ENCODE results near the gene AADACL4. TPM values are rescaled to one million over a fixed set of nuclear protein-coding genes. Genes with fewer than 3 reads are reported as not detected.
"Not testable (repeated sequence)": the region's sequence is repeated elsewhere in the genome, so short reads cannot be mapped to it uniquely, and the experiment has no call there.

The AADACL4 gene
- total and polyA plus RNA-seq, 8 donors: not detected

DNA sequence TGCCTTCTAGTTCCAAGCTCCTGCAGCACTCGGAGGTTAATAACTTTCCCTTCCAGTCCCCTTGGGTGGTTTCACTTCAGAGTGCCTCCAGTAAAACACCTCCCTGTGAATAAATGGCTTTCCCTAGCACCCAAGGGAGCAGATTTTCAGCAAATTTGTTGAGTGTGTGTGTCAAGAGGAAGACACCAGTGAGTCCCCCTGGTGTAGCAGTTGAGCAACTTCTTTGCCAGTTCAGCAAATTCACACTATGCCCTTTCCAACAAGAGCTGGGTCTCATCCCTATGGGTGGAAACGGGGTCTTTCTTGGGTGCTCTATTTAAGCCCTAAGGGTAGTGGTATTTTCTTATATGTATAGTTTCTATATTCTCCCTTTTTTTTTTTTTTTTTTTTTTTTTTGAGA, 806 bp upstream of the AADACL4 start:
- H3K27ac ChIP-seq: no peak overlapping the region
- WGBS, 2 donors: 84 to 90% methylated on average over 2 of the region's 2 CpGs
- TF ChIP-seq, protein P1, sequence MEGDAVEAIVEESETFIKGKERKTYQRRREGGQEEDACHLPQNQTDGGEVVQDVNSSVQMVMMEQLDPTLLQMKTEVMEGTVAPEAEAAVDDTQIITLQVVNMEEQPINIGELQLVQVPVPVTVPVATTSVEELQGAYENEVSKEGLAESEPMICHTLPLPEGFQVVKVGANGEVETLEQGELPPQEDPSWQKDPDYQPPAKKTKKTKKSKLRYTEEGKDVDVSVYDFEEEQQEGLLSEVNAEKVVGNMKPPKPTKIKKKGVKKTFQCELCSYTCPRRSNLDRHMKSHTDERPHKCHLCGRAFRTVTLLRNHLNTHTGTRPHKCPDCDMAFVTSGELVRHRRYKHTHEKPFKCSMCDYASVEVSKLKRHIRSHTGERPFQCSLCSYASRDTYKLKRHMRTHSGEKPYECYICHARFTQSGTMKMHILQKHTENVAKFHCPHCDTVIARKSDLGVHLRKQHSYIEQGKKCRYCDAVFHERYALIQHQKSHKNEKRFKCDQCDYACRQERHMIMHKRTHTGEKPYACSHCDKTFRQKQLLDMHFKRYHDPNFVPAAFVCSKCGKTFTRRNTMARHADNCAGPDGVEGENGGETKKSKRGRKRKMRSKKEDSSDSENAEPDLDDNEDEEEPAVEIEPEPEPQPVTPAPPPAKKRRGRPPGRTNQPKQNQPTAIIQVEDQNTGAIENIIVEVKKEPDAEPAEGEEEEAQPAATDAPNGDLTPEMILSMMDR (IDR thresholded peaks at IDR 0.05): no peak
- H3K9me3 ChIP-seq: no peaks in the 10 kb centered on the region
- H3K4me3 ChIP-seq: no peak overlapping the region
- no peaks in the 10 kb centered on the region for H3K27me3 ChIP-seq
- H3K36me3 ChIP-seq: no peaks in the 10 kb centered on the region
- FAIRE-seq (no peak), ATAC-seq (no peak), DNase-seq (no peak)
- intact Hi-C loops (cut with DNase I): no loop called here
- no peaks in the 10 kb centered on the region for H3K4me1 ChIP-seq

DNA sequence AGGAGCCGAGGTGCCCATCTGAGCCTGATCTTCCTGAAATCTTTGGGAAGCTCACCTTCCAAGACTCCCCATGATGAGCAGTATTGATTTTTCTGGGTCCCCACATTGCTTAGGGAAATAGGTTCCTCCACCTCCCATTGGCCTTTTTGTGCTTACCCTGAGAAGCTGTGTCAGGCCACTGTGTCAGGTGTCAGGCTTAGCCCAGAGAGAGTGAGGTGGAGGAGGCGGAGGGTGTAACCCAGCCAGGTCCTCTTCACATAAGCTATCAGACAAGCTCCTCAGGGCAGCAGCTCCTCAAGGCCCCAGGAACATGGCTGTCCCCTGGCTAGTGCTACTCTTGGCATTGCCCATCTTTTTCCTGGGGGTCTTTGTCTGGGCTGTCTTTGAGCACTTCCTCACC, 352 bp downstream of the AADACL4 start:
- Histone ChIP-seq H3K9me3 (no peaks in the 10 kb centered on the region), H3K4me1 (no peaks in the 10 kb centered on the region), H3K4me3 (no peak overlapping the region), H3K36me3 (no peaks in the 10 kb centered on the region), H3K27me3 (no peaks in the 10 kb centered on the region), H3K27ac (no peak overlapping the region)
- intact Hi-C loops (cut with DNase I): no loop called here
- TF ChIP-seq, protein P1 (IDR thresholded peaks at IDR 0.05): no peak
- ATAC-seq (no peak), FAIRE-seq (no peak), DNase-seq (no peak)
- 82 to 98% methylated on average over 2 of the region's 2 CpGs for WGBS, 2 donors

DNA sequence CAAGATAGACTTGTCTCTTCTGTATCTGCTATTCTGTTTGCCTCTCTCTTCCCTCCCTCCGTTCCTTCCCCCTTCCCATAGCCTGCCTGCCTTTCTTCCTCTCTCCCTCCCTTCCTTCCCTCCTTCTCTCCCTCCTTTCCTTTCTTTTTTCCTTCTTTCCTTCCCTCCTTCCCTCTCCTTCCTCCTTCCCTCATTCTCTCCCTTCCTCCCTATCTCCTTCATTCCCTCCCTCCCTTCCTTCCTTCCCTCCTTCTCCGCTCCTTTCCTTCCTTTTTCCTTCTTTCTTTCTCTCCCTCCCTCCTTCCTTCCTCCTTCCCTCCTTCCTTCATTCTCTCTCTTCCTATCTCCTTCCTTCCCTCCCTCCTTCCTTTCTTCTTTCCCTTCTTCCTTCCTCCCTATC, 944 bp downstream of the AADACL4 start:
- Histone ChIP-seq H3K27ac (no peak overlapping the region), H3K9me3 (no peaks in the 10 kb centered on the region), H3K27me3 (no peaks in the 10 kb centered on the region), H3K4me1 (no peaks in the 10 kb centered on the region), H3K4me3 (no peak overlapping the region), H3K36me3 (no peaks in the 10 kb centered on the region)
- TF ChIP-seq, protein P1 (IDR thresholded peaks at IDR 0.05): no peak
- 82 to 94% methylated on average over 2 of the region's 2 CpGs for WGBS, 2 donors
- DNase-seq (no peak), ATAC-seq (no peak), FAIRE-seq (no peak)
- intact Hi-C loops (cut with DNase I): no loop called here

DNA sequence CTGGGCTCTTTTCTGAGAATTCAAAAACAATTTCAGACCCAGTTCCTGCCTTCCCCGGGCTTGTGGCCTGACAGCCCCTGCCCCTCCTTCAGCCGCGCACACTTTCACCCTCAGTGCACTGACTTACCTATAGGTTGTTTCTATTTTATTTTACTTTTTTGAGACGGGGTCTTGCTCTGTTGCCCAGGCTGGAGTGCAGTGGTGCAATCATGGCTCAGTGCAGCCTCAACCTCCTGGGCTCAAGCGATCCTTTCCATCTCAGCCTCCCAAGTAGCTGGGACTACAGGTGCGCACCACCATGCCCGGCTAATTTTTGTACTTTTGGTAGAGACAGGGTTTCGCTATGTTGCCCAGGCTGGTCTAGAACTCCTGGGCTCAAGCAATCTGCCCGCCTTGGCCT, 1.5 kb downstream of the AADACL4 start:
- 89 to 94% methylated on average over 9 of the region's 9 CpGs for WGBS, 2 donors
- ATAC-seq; FAIRE-seq; H3K27ac ChIP-seq; DNase-seq; H3K36me3 ChIP-seq; H3K27me3 ChIP-seq; H3K4me3 ChIP-seq; intact Hi-C loops (cut with DNase I); H3K9me3 ChIP-seq; H3K4me1 ChIP-seq: not testable (repeated sequence)

DNA sequence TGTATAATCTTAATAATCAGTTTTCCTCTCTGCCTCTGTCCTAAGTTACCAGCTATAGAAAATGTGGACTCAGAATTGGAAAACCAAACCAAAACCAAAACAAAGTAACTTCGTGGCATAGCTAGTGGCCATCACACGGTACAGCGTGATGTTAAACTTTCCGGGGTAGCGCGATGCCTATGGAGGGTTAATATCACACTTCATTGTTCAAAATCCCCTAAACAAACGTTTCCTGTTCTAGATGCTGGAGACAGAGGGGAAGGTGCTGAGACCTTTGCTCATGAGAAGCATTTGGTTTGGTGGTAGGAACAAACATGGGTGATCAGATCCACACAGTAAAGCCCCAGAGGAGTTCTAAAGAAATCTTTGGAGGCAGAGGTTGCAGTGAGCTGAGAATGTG, 4.9 kb downstream of the AADACL4 start:
- TF ChIP-seq, protein P1 (IDR thresholded peaks at IDR 0.05): no peak
- FAIRE-seq: no peak

More for the DNA sequence above, 4.9 kb downstream of the AADACL4 start:
- intact Hi-C loops (cut with DNase I): no loop called here
- Histone ChIP-seq H3K4me1 (no peaks in the 10 kb centered on the region), H3K9me3 (no peaks in the 10 kb centered on the region), H3K4me3 (no peak overlapping the region), H3K27ac (no peak overlapping the region), H3K36me3 (no peaks in the 10 kb centered on the region), H3K27me3 (no peaks in the 10 kb centered on the region)
- WGBS, 2 donors: 85 to 87% methylated on average over 7 of the region's 7 CpGs
- ATAC-seq: no peak
- DNase-seq: no peak
